HL-60/S4 treated with retinoic acid at 250 ng/mL for 4 days and 3 days (cell line): Measurements from ENCODE around the gene PPP1R2C.

ENCODE experiments used
- in situ Hi-C: fragments of 300-500 bp; cut with MboI; formaldehyde crosslinking; loops from 2 replicates; pipeline ENCODE4 v1.7.0; 2022; ENCODE audit warnings: low sequenced_read_pairs

The PPP1R2C gene

DNA sequence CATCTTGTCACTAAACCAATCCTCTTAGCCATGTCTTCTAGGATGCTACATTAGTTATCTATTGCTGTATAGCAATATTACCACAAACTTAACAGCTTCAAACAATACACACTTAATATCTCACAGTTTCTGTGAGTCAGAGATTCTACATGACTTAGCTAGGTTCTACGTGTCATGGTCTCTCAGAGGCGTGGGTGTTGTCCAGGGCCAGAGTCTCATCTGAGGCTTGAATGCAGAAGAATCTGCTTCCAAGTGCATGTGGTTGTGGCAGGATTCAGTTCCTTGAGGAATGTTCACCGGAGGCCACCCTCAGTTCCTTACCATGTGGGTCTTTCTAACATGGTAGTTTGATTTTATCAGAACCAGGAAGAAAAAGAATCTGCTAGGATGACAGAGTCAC, 26.4 kb downstream of the PPP1R2C start:
- in situ Hi-C loops = no loop called here

DNA sequence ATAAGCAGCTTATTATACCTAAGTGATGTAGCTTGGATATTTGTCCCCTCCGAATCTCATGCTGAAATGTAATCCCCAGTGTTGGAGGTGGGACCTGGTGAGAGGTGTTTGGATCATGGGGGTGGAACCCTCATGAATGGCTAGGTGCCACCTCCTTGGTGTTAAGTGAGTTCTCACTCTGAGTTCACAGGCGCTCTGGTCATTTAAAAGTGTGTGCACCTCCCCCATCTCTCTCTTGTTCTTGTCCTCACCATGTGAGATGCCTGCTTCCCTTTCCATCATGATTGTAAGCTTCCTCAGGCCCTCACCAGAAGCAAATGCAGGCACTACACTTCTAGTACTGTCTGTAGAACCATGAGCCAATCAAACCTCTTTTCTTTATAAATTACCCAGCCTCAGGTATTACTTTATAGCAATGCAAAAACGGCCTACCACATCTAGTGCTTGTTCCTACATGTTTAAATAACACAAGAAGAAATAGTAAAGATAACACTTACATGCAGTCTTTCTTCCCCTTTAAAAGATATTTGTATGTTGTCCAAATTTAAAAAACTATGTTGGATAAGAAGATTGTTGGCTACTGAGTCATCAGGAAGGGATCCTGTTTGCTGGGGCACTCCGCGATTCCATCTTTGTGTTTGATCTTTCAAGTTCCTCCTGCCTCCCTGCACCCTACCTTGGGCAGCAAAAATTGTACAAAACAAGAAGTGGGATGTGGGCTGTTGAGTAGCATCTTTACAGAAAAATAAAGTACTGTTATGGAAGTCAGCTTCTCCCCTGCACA, 29.7 kb downstream of the PPP1R2C start:
- in situ Hi-C loops = no loop called here

DNA sequence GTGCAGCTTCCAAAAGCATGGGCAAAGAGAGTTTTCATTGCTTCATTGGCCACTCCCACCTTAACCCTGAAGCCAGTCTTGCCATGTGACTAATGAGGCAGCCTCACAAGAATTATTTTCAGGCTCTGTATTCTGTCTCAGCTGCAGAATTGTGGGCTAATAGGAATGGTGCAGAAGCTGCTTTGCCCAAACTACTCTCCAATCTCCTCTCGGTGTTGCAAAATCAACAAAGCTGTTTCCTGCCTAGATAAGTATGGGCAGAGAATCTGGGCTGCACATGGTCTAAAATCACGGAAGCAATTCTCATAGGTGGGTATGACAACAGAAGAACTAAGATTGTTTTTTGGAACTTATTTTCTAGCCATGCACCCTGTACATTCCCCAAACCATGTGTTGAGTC, 31.4 kb downstream of the PPP1R2C start:
- in situ Hi-C loops = no loop called here

DNA sequence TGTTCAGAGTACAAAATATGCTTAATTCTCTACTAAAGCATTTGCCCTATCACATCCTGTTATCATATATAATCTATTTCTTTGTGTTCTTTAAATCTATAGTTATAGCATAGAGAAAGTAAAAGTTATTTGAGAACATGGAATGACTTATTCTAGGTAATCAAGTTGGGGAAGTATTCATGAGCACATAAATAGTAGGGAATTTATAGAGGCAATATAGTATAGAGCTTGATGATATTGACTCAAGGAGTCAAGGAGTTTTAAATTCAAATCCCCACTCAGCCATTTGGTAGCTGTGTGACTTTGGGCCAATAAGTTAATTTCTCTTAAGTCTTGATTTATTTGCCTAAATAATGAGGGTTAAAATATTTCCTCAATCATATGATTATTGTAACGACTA, 37.5 kb downstream of the PPP1R2C start:
- in situ Hi-C loops = no loop called here

DNA sequence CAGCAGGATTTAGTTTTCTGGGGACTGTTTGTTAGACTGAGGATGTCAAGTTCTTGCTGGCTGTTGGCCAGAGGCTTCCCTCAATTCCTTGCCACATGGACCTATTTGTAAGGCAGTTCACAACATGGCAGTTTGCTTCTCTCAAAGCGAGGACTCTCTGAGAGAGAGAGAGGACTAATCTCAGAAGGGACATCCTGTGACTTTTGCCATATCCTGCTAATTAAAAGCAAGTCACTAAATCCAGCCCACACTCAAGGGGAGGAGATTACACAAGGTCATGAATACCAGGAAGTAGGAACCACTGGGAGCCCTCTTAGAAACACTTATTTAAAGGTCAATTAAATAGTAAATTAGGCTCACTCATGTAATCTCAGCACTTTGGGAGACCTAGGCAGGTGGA, 38.2 kb downstream of the PPP1R2C start:
- in situ Hi-C loops = no loop called here

DNA sequence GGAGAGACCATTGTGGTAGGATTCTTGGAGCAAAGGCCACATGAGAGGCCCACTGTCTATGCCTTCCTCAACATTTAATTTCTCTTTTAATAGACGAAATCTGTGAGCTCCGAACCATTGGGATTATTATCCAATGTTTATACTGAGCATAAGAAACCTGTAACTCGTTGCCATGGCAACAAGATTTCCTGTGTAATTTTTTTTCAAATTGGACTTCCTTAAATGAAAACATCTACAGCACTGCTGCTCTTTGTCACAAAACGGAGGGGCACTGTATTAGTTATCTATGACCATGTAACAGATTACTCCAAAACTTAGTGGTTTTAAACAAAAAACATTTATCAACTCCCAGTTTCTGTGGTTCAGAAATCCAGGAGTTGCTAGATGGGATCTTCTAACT, 38.7 kb downstream of the PPP1R2C start:
- in situ Hi-C loops = no loop called here

DNA sequence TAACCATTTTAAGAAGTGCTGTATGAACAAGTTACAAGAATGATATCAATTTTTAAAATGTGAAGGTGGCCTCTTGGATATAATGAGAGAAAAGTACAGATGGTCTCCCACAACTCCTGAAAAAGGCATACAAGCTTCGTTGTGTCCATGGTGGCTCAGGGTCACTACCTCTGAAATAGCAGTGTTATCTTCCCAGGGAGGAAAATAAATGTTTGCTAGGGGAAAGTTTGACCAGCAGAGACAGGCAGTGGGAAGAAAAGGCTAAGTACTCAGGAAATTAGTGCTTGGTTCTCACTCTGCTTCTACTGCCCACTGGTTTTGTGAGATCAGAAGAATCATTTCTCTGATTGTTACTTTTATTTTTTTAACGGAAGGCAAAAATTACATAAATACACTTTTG, 39.4 kb downstream of the PPP1R2C start:
- in situ Hi-C loops = no loop called here

DNA sequence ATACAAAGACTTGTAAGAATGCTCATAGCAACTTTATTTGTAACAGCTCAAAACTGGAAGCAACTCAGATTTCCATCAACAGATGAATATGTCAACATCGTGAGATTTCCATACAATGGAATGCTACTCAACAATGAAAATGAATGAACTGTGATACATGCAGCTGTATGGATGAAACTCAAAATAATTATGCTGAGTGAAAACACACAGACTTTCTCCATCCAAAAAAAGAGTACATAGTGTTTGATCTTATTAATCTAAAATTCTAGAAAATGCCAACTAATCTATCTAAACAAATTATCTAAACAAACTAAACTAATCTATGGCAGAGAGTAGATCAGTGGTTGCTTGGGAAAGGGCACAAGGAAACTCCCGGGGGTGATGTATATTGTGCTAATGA, 42.7 kb downstream of the PPP1R2C start:
- in situ Hi-C loops = no loop called here

DNA sequence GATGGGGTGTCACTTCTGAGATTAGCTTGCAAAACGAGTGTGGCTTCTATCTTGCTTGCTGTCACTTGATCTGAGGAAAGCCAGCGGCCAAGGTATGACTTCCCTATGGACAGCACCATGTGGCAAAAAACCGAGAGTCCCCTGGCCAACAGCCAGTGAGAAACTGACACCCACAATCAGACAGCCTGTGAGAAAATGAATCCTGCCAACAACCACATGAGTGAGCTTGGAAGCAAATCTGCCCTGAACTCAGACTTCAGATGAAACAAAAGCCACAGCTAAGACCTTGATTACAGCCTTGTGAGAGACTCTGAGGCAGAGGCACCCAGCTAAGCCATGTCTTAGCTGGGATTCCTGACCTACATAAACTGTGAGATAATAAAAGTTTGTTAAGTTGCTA, 45.5 kb downstream of the PPP1R2C start:
- in situ Hi-C loops = no loop called here
